Kidney (tissue), 14 donors: ENCODE measurements around the gene CWC25. TPM values are rescaled to one million over a fixed set of nuclear protein-coding genes. Genes with fewer than 3 reads are reported as not detected.

ENCODE experiments used
- DNase-seq, 5 donors: peaks; one replicate each; pipeline ENCODE4 v3.0.0-alpha.2; 2013 to 2020
- FAIRE-seq: peaks from 2 replicates; lab custom pipeline; 2012; peaks lifted over from hg19 to GRCh38; lab: Jason Lieb, UNC
- H3K27ac ChIP-seq, 2 donors: one replicate each; pipeline ENCODE4 v1.7.0; 2013; ENCODE audit warnings: low read depth in 2 of 2, low read length in 2 of 2, inconsistent platforms in 1 of 2
- H3K27me3 ChIP-seq: one replicate; pipeline ENCODE4 v1.7.1; 2013; ENCODE audit warnings: low read length, inconsistent platforms; ENCODE audit not compliant: control insufficient read depth, insufficient read depth
- H3K36me3 ChIP-seq, 3 donors: one replicate each; pipeline versions ENCODE4 v1.7.0 to v1.7.1; 2013; ENCODE audit warnings: low read length in 3 of 3, control low read depth in 1 of 3, inconsistent platforms in 1 of 3; ENCODE audit not compliant: insufficient read depth in 3 of 3, control insufficient read depth in 2 of 3
- H3K4me1 ChIP-seq, 3 donors: one replicate each; pipeline versions ENCODE4 v1.7.0 to v1.7.1; 2013; ENCODE audit warnings: low read length in 3 of 3, inconsistent platforms in 1 of 3, low read depth in 1 of 3; ENCODE audit not compliant: control insufficient read depth in 2 of 3, insufficient read depth in 2 of 3
- H3K4me3 ChIP-seq, 3 donors: one replicate each; pipeline versions ENCODE4 v1.7.0 to v1.8.1; 2013; ENCODE audit warnings: low read length in 3 of 3, control low read depth in 1 of 3, inconsistent platforms in 1 of 3
- H3K9ac ChIP-seq, 3 donors: one replicate each; pipeline versions ENCODE4 v1.7.0 to v1.7.1; 2013; ENCODE audit warnings: low read length in 3 of 3, control low read depth in 1 of 3, inconsistent platforms in 1 of 3
- H3K9me3 ChIP-seq, 3 donors: one replicate each; pipeline versions ENCODE4 v1.7.0 to v1.7.1; 2013; ENCODE audit warnings: low read length in 3 of 3, control low read depth in 1 of 3, inconsistent platforms in 1 of 3; ENCODE audit not compliant: control insufficient read depth in 2 of 3, insufficient read depth in 1 of 3
- CTCF ChIP-seq: IDR thresholded peaks from 3 replicates; pipeline ENCODE4 v1.5.1; 2012; ENCODE audit warnings: mild to moderate bottlenecking, moderate library complexity, borderline replicate concordance; ENCODE audit not compliant: insufficient read depth; ENCODE audit errors: extremely low read depth
- intact Hi-C: fragments of 100-400 bp; cut with DNase I; formaldehyde crosslinking; loops from one replicate; pipeline ENCODE4 v1.11.1; 2022
- polyA plus RNA-seq: library from polyadenylated mRNA; stranded (reverse); fragments of 350-450 nt; fragmentation: Illumina TruSeq; extraction: RNeasy Lipid Tissue Mini Kit (QIAGEN cat#74804); gene quantifications from one replicate; pipeline ENCODE4 v1.2.3, GENCODE V29; 2014; ENCODE audit warnings: low read depth, low replicate concordance; ENCODE audit not compliant: insufficient read depth
- total RNA-seq: library from RNA; stranded (reverse); fragmentation: NEBNext Ultra II Directional; extraction: Animal tissue kit (Norgen Biotek cat#: 25700); gene quantifications from one replicate; pipeline ENCODE4 v1.2.1, GENCODE V29; 2021
- donor health status: control.
- donor health status: control.
- donor health status: control.
- donor health status: control.
- donor health status: control.
- donor health status: DM: yes; HTN: yes; CAD: no.
- donor health status: Normal renal cell carcinoma (clear cell type).

Gene CWC25
- total and polyA plus RNA-seq, 2 donors from 2014 or later = 12.9 to 25.7 TPM

GRCh38 chr17:38848939-38849605 lies 24.0 kb upstream of the CWC25 start:
- Histone ChIP-seq H3K4me1 (peaks cover 0 to 22% (median 0%) of the 10 kb centered on the region in 3 donors), H3K9ac (no peak overlapping the region)

GRCh38 chr17:38848557-38848891 lies 23.4 kb upstream of the CWC25 start:
- intact Hi-C loops = no loop called here
- FAIRE-seq = no peak
- no peak for TF ChIP-seq CTCF
- Histone ChIP-seq H3K9me3 (no peaks in the 10 kb centered on the region), H3K27me3 (no peaks in the 10 kb centered on the region), H3K9ac (no peak overlapping the region), H3K4me3 (no peak overlapping the region), H3K27ac (no peak overlapping the region), H3K36me3 (peaks cover 5 to 38% (median 25%) of the 10 kb centered on the region in 3 donors), H3K4me1 (peaks cover 0 to 19% (median 0%) of the 10 kb centered on the region in 3 donors)
- no peak for DNase-seq

More at GRCh38 chr17:38848939-38849605, 24.0 kb upstream of the CWC25 start:
- no peak for FAIRE-seq
- Histone ChIP-seq H3K9me3 (no peaks in the 10 kb centered on the region), H3K4me3 (no peak overlapping the region), H3K27me3 (no peaks in the 10 kb centered on the region), H3K27ac (no peak overlapping the region), H3K36me3 (peaks cover 5 to 38% (median 25%) of the 10 kb centered on the region in 3 donors)
- TF ChIP-seq CTCF = no peak
- DNase-seq = no peak
- intact Hi-C loops = no loop called here

GRCh38 chr17:38844261-38844757 lies 19.2 kb upstream of the CWC25 start:
- H3K27me3 ChIP-seq = no peaks in the 10 kb centered on the region
- no peak overlapping the region for H3K4me3 ChIP-seq
- intact Hi-C loops = no loop called here
- no peaks in the 10 kb centered on the region for H3K4me1 ChIP-seq
- no peaks in the 10 kb centered on the region for H3K9me3 ChIP-seq
- no peak overlapping the region for H3K9ac ChIP-seq
- FAIRE-seq (no peak), DNase-seq (no peak)
- peaks cover 0 to 13% (median 7%) of the 10 kb centered on the region in 3 donors for H3K36me3 ChIP-seq
- TF ChIP-seq CTCF = no peak
- no peak overlapping the region for H3K27ac ChIP-seq
